Hepatocyte (in vitro differentiated cells): ENCODE results near the gene NECAB2.

Experiments used
- EZH2 ChIP-seq: fragments of 200-600 bp; sonication (generic); IDR thresholded peaks from 2 replicates; pipeline ENCODE4 v1.6.1; 2016; ENCODE audit warnings: antibody characterized with exemption, mild to moderate bottlenecking, borderline replicate concordance
- TF ChIP-seq, protein P1 (sequence below): fragments of 200-600 bp; sonication (generic); IDR thresholded peaks from 2 replicates; pipeline ENCODE4 v1.5.1; 2016; ENCODE audit warnings: antibody characterized with exemption, mild to moderate bottlenecking; ENCODE audit not compliant: poor library complexity

GRCh38 chr16:83930730-83931500 is 37.1 kb upstream of the NECAB2 start:
- TF ChIP-seq, protein P1, sequence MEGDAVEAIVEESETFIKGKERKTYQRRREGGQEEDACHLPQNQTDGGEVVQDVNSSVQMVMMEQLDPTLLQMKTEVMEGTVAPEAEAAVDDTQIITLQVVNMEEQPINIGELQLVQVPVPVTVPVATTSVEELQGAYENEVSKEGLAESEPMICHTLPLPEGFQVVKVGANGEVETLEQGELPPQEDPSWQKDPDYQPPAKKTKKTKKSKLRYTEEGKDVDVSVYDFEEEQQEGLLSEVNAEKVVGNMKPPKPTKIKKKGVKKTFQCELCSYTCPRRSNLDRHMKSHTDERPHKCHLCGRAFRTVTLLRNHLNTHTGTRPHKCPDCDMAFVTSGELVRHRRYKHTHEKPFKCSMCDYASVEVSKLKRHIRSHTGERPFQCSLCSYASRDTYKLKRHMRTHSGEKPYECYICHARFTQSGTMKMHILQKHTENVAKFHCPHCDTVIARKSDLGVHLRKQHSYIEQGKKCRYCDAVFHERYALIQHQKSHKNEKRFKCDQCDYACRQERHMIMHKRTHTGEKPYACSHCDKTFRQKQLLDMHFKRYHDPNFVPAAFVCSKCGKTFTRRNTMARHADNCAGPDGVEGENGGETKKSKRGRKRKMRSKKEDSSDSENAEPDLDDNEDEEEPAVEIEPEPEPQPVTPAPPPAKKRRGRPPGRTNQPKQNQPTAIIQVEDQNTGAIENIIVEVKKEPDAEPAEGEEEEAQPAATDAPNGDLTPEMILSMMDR: no peak
- TF ChIP-seq EZH2: no peak
